ENCODE measurements around the gene POU2AF1.

DNA sequence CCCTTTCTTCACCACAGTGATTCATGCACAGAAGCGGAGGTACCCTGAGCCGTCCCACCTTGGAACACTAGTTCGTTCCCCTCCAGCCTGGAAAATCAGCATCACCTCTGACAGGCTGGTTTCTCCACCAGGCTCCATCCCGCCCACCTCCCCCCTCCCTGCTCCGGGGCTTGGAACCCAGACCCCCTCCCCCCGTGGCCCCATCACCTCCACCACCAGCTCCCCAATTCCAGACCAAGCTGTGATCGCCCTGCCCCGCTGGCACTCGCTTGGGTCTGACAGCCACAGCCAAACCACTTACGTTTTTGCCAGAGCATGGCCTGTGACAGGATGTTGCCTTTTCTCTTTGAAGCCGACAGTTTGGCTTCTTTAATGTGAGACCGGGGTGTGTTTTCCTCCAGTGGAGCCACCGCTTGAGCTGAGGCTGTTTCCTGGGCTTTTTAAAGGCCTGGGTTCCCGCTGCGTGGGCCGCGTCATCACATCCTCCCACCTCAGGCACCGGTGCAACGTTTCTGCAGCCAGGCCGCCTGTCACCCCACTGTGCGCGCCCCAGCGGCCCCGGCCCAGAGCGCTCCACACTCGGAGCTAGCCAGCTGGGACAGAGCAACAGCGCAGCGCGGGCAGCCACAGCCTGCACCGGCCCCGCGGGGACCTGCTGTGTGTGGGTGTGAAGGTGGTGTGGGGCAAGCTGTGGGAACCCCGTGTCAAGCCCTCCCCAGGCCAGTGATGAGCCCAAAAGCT is at the start of gene POU2AF1:
- TF ChIP-seq, protein P1, sequence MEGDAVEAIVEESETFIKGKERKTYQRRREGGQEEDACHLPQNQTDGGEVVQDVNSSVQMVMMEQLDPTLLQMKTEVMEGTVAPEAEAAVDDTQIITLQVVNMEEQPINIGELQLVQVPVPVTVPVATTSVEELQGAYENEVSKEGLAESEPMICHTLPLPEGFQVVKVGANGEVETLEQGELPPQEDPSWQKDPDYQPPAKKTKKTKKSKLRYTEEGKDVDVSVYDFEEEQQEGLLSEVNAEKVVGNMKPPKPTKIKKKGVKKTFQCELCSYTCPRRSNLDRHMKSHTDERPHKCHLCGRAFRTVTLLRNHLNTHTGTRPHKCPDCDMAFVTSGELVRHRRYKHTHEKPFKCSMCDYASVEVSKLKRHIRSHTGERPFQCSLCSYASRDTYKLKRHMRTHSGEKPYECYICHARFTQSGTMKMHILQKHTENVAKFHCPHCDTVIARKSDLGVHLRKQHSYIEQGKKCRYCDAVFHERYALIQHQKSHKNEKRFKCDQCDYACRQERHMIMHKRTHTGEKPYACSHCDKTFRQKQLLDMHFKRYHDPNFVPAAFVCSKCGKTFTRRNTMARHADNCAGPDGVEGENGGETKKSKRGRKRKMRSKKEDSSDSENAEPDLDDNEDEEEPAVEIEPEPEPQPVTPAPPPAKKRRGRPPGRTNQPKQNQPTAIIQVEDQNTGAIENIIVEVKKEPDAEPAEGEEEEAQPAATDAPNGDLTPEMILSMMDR (IDR thresholded peaks at IDR 0.05; ENCODE audit: insufficient read depth, low read length, poor library complexity, severe bottlenecking) = no peak
- no peak for TF ChIP-seq EZH2phosphoT487 (conservative IDR thresholded peaks at IDR 0.05; ENCODE audit: low read length)
